ENCODE data around the gene AFAP1. TPM values are rescaled to one million over a fixed set of nuclear protein-coding genes. Genes with fewer than 3 reads are reported as not detected.

AFAP1 gene
- total RNA-seq, 2 experiments from 2014 or later: not detected

- Histone ChIP-seq H4K20me1 (ENCODE audit: insufficient read depth, low read length) (no peaks in the 10 kb centered on the region), H3K36me3 (ENCODE audit: insufficient read depth, low read length) (no peaks in the 10 kb centered on the region), H3K4me2 (ENCODE audit: low read length) (no peak overlapping the region), H3K9me3 (ENCODE audit: low read length) (no peaks in the 10 kb centered on the region), H3K9me2 (ENCODE audit: insufficient read depth, low read length) (no peaks in the 10 kb centered on the region), H2AFZ (ENCODE audit: low read length) (no peak overlapping the region), H3K4me3 (ENCODE audit: low read depth, low read length, poor library complexity, severe bottlenecking) (no peak overlapping the region), H3K79me2 (ENCODE audit: insufficient read depth, low read depth, low read length) (no peaks in the 10 kb centered on the region), H3K27ac (ENCODE audit: low read depth, low read length, poor library complexity, severe bottlenecking) (no peak overlapping the region), H3K4me1 (ENCODE audit: insufficient read depth, low read length, poor library complexity, severe bottlenecking) (peaks cover 8% of the 10 kb centered on the region)
- DNase-seq (ENCODE audit: low spot score): no peak
- intact Hi-C loops (cut with micrococcal nuclease; ENCODE audit: unreplicated experiment): no loop called here
- no TSS peak for BruUV-seq (replicated peaks)
- CTCF ChIA-PET (ENCODE audit: unreplicated experiment): no interaction called here
- TF ChIP-seq CTCF (conservative IDR thresholded peaks at IDR 0.05; ENCODE audit: low read length): no peak
- POLR2A ChIA-PET: no interaction called here
Measured at GRCh38 chr4:7763106-7763505, 176.6 kb downstream of the AFAP1 start.

GRCh38 chr4:7762376-7763030 is 177.2 kb downstream of the AFAP1 start:
- no peaks in the 10 kb centered on the region for H3K9me2 ChIP-seq (ENCODE audit: insufficient read depth, low read length)
- H3K4me3 ChIP-seq (ENCODE audit: low read depth, low read length, poor library complexity, severe bottlenecking): no peak overlapping the region
- no peak overlapping the region for H3K27ac ChIP-seq (ENCODE audit: low read depth, low read length, poor library complexity, severe bottlenecking)
- peaks cover 8% of the 10 kb centered on the region for H3K4me1 ChIP-seq (ENCODE audit: insufficient read depth, low read length, poor library complexity, severe bottlenecking)
- DNase-seq (ENCODE audit: low spot score): no peak
- ChIA-PET CTCF (ENCODE audit: unreplicated experiment) (no interaction called here), POLR2A (no interaction called here)
- no TSS peak for BruUV-seq (replicated peaks)
- intact Hi-C loops (cut with micrococcal nuclease; ENCODE audit: unreplicated experiment): no loop called here
- H4K20me1 ChIP-seq (ENCODE audit: insufficient read depth, low read length): no peaks in the 10 kb centered on the region
- TF ChIP-seq CTCF (conservative IDR thresholded peaks at IDR 0.05; ENCODE audit: low read length) (no peak), EZH2phosphoT487 (IDR thresholded peaks at IDR 0.05; ENCODE audit: borderline replicate concordance, low read depth, low read length) (no peak)
- no peaks in the 10 kb centered on the region for H3K36me3 ChIP-seq (ENCODE audit: insufficient read depth, low read length)
- H3K4me2 ChIP-seq (ENCODE audit: low read length): no peak overlapping the region
- no peaks in the 10 kb centered on the region for H3K9me3 ChIP-seq (ENCODE audit: low read length)
- no peak overlapping the region for H2AFZ ChIP-seq (ENCODE audit: low read length)
- H3K79me2 ChIP-seq (ENCODE audit: insufficient read depth, low read depth, low read length): no peaks in the 10 kb centered on the region

GRCh38 chr4:7761720-7762119 is 177.9 kb downstream of the AFAP1 start:
- peak; percentile 49 for DNase-seq (ENCODE audit: low spot score)
- no peaks in the 10 kb centered on the region for H3K36me3 ChIP-seq (ENCODE audit: insufficient read depth, low read length)
- POLR2A ChIA-PET: no interaction called here
- H3K79me2 ChIP-seq (ENCODE audit: insufficient read depth, low read depth, low read length): no peaks in the 10 kb centered on the region
- H3K4me2 ChIP-seq (ENCODE audit: low read length): no peak overlapping the region
- CTCF ChIA-PET (ENCODE audit: unreplicated experiment): interaction anchor here (0.5 kb wide), 1 partner anchor 659 kb away, joined by 4 read pairs; no protein-coding TSS in a partner anchor
- H3K4me3 ChIP-seq (ENCODE audit: low read depth, low read length, poor library complexity, severe bottlenecking): no peak overlapping the region
- no peaks in the 10 kb centered on the region for H4K20me1 ChIP-seq (ENCODE audit: insufficient read depth, low read length)
- no TSS peak for BruUV-seq (replicated peaks)
- peak; percentile 78 for TF ChIP-seq CTCF (conservative IDR thresholded peaks at IDR 0.05; ENCODE audit: low read length)
- TF ChIP-seq EZH2phosphoT487 (IDR thresholded peaks at IDR 0.05; ENCODE audit: borderline replicate concordance, low read depth, low read length): no peak
- H3K27ac ChIP-seq (ENCODE audit: low read depth, low read length, poor library complexity, severe bottlenecking): no peak overlapping the region
- intact Hi-C loops (cut with micrococcal nuclease; ENCODE audit: unreplicated experiment): loop anchor here (1.0 kb wide), 1 partner anchor 41 kb away; no protein-coding TSS in a partner anchor
- no peak overlapping the region for H2AFZ ChIP-seq (ENCODE audit: low read length)
- no peaks in the 10 kb centered on the region for H3K9me2 ChIP-seq (ENCODE audit: insufficient read depth, low read length)
- H3K4me1 ChIP-seq (ENCODE audit: insufficient read depth, low read length, poor library complexity, severe bottlenecking): peaks cover 8% of the 10 kb centered on the region
- no peaks in the 10 kb centered on the region for H3K9me3 ChIP-seq (ENCODE audit: low read length)
